IPS-15b (cell line): ENCODE data around the gene POTEF.
"Not testable (repeated sequence)": the region's sequence is repeated elsewhere in the genome, so short reads cannot be mapped to it uniquely, and the experiment has no call there.

Experiments used
- H3K27me3 ChIP-seq: one replicate; pipeline ENCODE4 v1.6.1; 2013; ENCODE audit warnings: low read length; ENCODE audit not compliant: control insufficient read depth, insufficient read depth
- H3K36me3 ChIP-seq: one replicate; pipeline ENCODE4 v1.6.1; 2013; ENCODE audit warnings: low read length; ENCODE audit not compliant: control insufficient read depth, insufficient read depth
- H3K4me1 ChIP-seq: one replicate; pipeline ENCODE4 v1.6.1; 2013; ENCODE audit warnings: mild to moderate bottlenecking, low read length; ENCODE audit not compliant: control insufficient read depth, insufficient read depth
- H3K4me3 ChIP-seq: one replicate; pipeline ENCODE4 v1.5.1; 2013; ENCODE audit warnings: low read depth, low read length
- H3K9ac ChIP-seq: one replicate; pipeline ENCODE4 v1.6.1; 2013; ENCODE audit warnings: low read depth, mild to moderate bottlenecking, low read length
- H3K9me3 ChIP-seq: one replicate; pipeline ENCODE4 v1.6.1; 2013; ENCODE audit warnings: mild to moderate bottlenecking, low read length; ENCODE audit not compliant: control insufficient read depth, insufficient read depth

The POTEF gene

DNA sequence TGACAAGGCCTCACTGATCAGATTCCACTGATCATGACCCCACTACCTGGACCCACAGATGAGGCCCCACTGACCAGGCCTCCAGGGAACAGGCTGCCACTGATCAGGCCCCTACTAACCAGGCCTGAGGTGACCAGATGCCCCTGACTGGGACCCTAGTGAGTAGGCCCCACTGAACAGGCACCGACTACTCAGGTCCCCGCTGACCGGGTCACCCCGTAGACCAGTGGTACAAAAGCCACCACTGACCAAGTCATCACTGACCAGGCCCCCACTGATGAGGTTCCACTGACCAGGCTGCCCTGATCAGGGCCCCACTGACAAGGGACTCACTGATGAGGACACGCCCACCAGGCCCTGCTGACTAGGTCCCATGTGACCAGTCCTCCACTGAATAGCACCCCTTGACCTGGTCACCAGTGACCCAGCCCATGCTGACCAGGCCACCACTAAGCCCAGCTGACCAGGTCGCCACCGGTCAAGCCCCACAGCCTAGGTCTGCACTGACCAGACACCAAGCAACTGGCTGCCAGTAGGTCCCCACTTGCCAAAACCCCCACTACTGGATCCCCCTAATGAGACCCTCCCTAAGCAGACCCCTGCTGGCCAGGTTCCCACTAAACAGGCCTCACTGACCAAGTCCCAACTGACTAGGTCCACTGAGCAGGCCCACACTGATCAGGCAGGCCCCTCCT, 75.7 kb downstream of the POTEF start:
- not testable (repeated sequence) for H3K9ac ChIP-seq, H3K9me3 ChIP-seq, H3K36me3 ChIP-seq, H3K4me1 ChIP-seq, H3K27me3 ChIP-seq, H3K4me3 ChIP-seq

GRCh38 chr2:130052376-130052775, 76.6 kb downstream of the POTEF start:
- H3K27me3 ChIP-seq, H3K36me3 ChIP-seq, H3K9ac ChIP-seq, H3K9me3 ChIP-seq, H3K4me1 ChIP-seq, H3K4me3 ChIP-seq: not testable (repeated sequence)

DNA sequence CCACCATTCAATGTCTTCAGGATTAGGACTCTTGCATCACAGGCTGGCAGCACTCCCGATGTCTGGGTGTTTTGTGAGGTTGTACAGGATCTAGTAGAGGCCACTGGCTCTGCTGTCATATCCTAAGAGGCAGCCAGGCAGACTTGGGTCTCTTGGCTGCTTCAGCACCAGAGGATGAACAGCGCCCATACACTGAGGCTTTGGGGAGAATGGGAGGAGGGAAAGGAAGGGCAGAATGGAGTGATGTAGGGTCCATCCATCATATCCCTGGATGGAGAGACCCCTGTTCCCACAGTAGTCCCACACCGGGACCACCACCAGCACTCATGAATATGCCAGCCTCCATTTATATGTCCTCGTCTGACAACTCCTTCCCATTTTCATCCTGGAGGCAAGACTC, 80.6 kb downstream of the POTEF start:
- not testable (repeated sequence) for H3K36me3 ChIP-seq, H3K9ac ChIP-seq, H3K4me1 ChIP-seq, H3K9me3 ChIP-seq, H3K27me3 ChIP-seq, H3K4me3 ChIP-seq

- H3K36me3 ChIP-seq, H3K9me3 ChIP-seq, H3K9ac ChIP-seq, H3K4me3 ChIP-seq, H3K27me3 ChIP-seq, H3K4me1 ChIP-seq: not testable (repeated sequence)
Measured at GRCh38 chr2:130038265-130038603, 90.8 kb downstream of the POTEF start.

- H3K36me3 ChIP-seq, H3K4me1 ChIP-seq, H3K9me3 ChIP-seq, H3K9ac ChIP-seq, H3K27me3 ChIP-seq, H3K4me3 ChIP-seq: not testable (repeated sequence)
Measured at GRCh38 chr2:130025931-130026330, 103.1 kb downstream of the POTEF start.
